Ecto neural progenitor cell (in vitro differentiated cells): ENCODE results near the gene LSR.

Source experiments
- DNase-seq: peaks from one replicate; pipeline ENCODE4 v3.0.0-alpha.2; 2018; ENCODE audit warnings: low spot score

The LSR gene

DNA sequence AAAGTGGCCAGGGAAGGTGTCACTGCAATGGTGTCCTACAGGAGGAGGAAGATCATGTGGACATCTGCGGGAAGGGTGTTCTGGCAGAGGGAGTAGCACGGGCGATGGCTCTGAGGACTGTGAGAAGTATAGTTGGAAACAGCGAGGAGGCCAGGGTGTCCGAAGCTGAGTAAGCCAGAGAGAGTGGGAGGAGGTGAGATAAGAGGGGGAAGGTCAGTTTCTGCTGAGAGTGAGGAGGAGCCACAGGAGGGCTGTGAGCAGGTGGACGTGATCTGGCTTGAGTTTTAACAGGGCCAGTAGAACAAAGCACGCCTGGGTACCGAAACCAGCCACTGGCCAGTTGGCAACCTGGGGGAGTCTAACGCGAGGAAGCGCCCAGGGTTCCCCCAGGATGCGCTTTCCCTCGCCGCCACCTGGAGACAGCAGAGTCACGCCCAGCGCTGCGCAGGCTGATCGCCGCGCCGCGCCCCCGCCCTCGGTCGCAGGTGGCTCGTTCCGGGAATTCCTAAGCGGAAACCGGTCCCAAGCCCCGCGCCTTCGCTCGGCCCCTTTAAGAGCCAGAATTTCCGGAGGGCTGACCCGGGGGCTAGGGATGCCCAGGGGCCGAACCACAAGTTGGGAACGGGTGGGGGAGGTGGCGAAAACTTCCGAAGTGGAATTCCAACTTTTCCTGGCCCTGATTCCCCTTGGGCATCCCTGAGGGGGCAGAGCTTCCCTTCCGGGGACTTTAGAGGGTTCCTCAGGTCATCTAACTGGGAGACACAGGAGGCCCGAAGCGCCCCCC, 1.1 kb upstream of the LSR start:
- DNase-seq = peak; percentile 94

DNA sequence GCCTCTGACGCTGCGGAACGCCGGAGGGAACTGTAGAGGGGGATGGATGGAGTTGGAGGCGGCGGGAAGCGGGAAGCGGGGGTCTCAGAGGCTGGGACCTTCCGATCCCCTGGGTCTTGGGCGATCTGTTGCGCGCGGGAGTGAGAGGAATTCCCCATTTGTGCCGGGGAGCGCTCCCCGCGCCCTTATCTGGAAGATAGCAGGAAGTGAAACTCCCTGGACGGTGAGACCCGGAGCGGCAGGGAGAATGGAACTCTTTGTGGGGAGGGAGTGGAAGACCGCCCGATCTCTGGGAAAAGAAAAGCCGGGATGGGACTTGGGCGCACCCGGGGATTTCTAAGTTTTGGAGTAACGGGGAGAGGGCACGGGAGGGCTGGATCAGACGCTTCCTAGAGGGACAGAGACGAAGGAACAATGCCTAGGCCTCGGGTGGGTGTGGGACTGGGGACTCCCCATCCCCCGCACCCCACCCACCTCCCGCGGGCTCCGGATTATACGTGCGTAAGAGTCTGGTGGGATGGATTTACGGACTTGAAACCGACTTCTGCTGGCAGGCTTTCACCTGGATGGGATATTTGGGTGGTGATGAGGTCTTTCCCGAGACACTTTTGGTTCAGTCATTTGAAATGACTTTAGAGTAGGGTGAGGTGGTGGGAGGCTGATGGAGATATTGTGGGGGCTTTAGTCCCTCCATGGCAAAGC, 495 bp downstream of the LSR start:
- DNase-seq = no peak

DNA sequence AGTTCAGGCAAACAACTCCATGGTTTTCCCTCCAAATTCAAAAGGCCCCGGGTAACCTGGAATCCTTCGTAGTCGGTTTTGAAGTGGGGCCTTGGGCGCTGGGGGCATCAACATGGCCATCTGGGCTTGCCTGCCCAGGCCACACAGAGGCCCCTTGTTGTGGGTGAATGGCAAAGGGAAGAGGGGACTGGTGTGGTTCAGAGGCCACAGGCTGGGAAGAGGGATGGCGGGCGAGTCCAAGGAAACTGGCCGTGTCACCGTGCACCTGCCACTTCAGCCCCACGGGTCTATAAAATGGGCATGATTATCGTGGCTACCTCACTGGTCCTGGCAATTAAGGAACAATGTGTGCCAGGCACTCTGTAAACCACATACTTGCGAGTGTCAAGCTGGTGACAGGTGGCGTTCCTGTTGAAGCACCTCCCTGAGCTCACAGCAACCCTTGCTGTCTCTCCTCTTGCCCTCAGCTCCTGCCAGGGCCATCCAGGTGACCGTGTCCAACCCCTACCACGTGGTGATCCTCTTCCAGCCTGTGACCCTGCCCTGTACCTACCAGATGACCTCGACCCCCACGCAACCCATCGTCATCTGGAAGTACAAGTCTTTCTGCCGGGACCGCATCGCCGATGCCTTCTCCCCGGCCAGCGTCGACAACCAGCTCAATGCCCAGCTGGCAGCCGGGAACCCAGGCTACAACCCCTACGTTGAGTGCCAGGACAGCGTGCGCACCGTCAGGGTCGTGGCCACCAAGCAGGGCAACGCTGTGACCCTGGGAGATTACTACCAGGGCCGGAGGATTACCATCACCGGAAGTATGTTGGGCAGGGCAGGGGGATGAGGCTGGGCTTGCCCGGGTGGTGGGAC, 1.3 kb downstream of the LSR start:
- no peak for DNase-seq

DNA sequence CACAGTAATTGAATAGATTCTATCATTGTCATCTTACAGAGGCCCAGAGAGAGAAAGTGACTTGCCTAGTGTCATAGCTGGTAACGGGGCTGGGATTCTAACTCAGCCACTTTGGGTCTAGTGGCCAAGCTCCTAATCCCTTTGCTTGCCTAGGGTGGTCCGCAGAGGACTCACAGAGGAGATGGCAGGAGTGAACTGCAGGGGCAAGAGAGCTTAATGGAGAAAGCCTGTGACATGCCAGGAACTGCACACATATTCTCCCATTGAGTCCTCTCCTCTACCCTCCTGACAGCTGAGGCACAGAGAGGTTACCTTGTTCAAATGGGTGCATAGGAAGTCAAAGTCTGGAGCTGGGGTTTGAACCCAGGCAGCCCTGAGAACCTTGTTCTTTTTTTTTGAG, 2.7 kb downstream of the LSR start:
- DNase-seq = no peak

DNA sequence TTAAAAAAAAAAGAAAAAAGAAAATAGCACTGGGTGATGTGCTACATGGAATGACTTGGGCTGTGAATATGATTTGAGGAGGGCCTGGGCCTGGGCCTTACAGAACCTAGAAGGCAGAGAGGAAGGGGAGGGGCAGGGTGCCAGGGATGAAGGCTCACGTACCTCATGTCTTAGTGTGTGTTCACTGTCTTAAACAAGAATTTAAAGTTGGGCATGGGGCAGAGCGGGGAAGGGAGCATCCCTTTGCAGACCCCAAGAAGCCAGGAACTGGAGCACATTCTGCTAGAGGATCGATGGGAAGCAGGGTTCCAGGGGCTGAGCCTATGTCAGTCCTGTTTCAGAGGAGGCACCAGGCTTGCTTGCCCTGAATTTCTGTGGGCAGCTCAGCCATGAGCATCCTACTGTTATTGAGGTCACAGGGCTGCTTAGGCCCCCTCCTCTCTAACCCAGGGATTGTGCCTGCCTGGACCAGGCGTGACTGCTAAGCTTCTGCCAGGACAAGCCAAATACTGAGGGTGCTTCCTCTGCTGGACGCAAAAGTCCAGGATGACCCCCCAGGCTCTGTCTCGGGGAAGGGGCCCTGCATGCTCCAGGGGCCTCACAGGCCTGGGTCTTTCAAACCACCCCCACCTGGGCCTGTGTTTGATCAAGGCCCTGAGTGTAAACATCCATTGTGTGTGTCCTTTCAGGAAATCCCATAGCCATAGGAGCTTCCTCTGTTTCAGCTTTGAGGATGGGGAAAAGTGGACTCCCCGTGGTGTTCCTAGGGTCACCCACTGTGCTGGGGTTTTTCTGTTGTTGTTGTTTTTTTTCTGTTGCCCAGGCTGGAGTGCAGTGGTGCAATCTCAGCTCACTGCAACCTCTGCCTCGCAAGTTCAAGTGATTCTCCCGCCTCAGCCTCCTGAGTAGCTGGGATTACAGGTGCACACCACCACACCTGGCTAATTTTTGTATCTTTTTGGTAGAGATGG, 4.8 kb downstream of the LSR start:
- no peak for DNase-seq

DNA sequence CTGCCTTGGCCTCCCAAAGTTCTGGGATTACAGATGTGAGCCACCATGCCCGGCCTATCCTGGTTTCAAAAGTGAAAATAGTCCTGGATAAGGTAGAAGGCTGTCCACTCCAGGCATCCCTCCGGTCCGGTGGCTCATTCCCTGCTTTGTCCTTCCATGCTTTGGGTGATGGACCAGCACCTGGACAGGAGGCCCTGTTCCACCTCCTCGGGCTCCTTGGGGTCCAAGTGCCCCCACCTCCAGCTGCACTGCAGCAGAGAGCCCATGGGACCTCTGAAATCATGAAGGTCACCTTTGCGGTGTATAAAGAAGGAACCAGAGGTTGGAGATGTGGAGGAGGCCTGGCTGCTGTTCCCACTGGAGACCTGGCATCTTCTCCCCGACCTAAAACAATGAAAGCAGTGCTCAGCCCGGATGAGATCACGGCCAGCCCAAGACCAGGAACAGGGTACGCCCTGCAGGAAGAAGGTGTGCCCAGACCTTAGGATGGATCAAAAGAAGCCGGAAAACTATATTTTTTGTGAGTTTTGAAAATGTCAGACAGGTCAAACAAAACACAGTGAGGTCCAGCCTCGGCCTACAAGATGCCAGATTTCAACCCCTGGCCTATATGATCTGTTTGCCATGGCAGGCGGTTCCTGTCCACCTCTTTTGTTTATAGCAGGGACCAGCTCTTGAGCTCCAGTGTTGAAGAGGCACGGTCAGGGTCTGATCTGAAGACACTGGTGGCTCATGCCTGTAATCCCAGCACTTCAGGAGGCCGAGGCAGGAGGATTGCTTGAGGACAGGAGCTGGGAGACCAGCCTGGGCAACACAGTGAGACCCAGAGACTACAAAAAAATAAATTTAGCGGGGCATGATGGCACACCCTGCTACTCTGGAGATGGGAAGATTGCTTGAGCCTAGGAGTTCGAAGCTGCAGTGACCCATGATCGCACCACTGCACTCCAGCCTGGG, 5.8 kb downstream of the LSR start:
- no peak for DNase-seq

DNA sequence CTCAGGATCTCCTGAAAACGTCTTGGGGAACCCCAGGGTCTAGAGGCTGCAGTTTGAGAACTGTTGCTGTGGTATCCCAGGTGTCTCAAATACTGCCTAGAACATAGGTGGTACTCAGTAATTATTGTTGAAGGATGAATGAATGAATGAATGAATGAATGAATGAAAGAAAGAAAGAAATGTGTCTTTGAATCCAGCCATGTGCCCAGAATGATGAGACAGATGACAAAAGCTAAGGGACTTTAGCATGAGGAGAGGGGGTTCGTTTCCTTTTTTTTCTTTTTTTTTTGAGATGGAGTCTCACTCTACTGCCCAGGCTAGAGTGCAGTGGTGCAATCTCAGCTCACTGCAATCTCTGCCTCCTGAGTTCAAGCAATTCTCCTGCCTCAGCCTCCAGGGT, 7.8 kb downstream of the LSR start:
- DNase-seq = no peak

DNA sequence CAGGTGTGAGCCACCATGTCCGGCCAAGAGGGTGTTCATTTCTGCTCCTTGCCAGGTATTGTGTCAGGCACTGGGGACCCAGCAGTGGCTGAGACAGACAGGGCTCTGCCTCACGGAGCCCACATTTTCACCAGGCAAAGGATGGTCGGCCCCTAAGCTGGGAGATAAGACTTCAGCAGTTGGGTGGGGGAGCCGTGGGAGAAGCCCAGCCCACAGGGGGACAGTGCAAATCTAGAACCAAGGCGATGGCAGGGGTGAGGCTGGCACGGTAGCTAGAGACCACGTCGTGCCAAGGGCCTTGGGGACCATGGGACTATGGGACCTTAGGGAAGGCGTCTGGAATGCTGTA, 8.3 kb downstream of the LSR start:
- no peak for DNase-seq

DNA sequence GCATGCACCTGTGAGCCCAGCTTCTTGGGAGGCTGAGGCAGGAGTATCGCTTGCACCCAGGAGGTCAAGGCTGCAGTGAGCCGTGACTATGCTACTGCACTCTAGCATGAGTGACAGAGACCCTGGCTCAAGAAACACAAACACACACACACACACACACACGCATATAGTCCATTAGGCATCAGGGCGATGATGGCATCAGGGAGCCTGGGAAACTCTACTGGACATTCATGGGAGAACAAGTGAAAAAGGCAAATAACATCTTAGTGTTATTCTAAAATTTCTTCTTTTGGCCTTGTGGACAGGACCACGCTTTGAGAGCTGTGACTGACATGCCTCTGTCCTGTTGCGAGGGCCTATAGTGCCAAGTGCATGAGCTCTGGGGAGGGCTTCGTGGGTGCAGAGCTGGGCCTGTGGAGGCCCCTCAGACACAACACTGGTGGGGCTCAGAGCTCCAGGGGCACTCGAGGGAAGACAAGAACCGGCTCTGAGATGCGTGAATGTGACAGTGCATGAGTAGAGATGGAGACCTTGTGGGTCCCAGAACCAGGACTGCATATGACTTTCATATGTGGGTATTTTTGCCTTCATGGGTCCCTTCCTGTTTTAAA, 12.0 kb downstream of the LSR start:
- no peak for DNase-seq

DNA sequence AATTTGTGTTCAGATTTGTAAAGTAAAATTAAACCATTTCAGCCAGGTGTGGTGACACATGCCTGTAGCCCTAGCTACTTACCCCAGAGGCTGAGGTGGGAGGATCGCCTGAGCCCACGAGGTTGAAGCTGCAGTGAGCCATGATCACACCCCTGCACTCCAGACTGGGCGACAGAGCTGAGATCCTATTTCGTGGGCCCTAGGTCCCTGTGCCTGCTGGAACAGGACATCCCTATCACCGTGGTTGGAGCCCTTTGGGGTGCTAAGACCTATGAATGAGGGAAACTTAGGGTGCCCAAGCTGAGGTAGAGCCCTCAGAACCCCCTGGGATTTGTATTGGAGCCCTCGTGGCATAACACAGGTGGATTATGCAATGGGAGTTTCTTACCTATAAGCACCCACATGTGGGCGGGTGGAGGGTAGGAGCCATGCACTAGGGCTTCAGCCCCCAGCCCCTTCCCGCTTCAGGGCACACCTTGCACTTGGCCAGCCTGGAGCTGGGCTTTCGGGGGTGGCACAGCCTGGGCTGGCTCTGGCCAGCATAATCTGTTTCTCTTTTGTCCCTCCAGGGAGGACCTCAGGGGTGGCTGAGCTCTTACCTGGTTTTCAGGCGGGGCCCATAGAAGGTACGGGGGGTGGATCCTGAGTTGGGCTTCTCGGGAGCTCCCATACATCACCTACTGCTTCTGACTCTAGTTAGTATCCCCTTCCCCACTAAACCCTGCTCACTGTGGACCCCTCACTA, 12.7 kb downstream of the LSR start:
- DNase-seq = no peak

DNA sequence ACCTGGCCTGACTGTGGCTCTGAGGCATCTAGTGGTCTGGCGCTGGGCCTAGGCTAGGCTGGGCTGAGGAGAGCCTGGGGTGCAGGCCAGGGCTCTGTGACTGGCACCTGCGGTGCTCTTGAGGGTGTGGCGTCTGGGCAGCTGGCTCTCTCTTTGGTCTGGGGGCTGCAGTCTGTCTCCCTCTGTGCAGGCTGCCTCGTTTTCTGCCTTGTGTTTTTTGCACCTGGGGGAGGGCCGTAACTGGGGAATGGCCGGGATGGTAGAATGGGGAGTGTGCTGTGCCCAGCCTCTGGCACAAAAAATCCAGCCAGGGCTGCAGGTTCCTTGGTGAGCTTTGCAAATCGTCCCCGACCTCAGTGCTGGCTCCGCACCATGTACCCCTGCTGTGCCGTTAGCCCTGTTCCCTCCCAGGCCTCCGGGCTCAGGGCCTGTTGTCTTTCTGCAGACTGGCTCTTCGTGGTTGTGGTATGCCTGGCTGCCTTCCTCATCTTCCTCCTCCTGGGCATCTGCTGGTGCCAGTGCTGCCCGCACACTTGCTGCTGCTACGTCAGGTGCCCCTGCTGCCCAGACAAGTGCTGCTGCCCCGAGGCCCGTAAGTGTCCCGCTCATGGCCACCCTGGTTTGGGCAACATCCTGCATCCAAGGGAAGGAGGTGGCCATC, 13.4 kb downstream of the LSR start:
- no peak for DNase-seq

DNA sequence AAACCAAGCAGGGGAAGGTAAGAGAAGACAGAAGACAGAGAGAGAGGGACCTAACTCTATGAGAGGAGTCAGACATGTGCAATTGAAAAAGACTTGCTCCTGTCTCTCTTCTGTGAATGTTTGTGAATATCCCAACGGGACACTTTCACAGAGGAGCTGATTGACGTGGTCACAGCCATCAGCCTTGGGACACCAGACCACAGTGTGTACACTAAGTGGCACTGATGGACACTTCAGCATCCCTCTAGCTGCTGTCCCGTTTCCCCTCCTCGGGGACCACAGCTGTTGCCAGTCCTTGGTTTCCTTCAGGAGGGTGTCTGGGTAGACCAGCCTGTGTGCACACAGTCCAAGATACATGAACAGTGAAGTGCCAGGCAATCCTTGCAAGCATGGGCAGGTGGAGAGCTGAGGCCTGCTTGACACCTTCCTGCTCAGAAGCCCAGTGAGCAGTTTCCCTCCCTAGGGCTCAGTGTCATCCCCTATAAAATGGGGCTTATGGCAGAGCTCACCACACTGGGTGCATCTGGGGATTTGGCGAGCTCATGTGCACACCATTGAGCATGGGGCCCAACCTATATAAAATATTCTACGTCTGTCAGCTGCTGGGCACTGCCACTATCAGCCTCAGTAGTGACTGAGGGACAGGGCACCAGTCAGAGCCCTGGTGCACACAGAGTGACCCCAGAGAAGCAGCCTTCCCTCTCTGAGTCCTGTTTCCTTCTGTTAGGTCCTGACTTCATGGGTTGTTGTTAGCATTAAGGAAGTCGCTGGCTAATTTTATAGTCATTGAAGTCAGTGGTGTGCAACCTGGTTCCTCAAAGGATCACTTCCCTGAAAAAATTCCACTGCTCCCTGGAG, 15.7 kb downstream of the LSR start:
- peak; percentile 31 for DNase-seq

DNA sequence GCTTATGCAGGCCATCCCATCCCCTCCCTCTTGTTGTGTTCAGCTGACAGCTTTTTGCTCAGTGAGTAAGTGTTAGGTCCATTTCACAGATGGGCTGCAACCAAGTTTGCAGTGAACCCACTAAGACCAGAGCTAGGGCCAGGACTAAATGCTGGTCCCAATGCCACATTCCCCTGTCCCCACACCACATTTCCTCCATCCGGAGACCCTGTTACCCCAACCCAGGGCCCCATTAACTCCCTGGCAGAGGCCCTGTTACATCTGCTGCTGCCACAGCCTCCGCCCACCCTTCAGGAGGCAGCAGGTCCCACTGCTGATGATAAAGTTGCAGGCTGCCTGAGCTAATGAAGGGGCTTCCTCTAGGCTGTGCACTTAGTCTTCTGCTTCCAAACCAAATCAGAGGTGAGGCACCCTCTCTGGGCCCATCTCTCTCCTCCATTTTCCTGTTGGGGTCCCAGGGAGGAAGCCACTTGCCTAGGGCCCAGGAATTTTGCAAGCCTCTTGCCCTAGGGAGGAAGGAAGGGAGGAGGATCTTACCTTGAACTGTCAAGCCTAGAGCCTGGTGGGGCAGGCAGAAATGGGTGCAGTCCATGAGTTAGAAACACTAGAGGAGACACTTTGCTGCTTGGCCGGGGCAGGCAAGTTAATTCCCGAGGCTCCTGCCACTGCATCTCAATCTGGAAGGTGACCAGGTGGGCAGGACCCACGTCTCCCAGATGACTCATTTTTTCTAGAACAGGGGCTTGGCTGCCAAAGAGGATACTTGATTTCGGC, 16.5 kb downstream of the LSR start:
- DNase-seq = peak; percentile 35

DNA sequence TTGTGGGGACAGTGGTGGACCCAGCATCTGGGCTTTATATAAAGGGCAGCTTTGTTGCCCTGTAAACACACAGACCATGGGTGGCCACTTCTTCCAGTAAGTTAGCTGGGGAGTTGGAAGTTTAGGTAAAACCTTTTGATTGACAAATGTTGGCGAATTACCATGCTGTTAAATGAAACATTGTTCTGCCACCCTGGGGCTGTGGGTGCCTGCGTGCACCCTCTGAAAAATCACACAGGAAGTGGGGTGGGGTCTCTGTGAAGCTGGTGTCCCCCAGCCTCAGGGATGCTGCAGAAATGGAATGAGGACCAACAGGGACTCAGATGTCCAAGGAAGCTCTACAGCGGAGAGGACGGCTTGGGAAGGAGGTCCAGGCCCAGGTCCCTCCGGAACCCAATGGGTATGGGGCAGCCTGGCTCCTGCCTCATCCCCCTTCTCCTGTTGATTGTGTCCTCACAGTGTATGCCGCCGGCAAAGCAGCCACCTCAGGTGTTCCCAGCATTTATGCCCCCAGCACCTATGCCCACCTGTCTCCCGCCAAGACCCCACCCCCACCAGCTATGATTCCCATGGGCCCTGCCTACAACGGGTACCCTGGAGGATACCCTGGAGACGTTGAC, 17.2 kb downstream of the LSR start:
- DNase-seq = peak; percentile 44

DNA sequence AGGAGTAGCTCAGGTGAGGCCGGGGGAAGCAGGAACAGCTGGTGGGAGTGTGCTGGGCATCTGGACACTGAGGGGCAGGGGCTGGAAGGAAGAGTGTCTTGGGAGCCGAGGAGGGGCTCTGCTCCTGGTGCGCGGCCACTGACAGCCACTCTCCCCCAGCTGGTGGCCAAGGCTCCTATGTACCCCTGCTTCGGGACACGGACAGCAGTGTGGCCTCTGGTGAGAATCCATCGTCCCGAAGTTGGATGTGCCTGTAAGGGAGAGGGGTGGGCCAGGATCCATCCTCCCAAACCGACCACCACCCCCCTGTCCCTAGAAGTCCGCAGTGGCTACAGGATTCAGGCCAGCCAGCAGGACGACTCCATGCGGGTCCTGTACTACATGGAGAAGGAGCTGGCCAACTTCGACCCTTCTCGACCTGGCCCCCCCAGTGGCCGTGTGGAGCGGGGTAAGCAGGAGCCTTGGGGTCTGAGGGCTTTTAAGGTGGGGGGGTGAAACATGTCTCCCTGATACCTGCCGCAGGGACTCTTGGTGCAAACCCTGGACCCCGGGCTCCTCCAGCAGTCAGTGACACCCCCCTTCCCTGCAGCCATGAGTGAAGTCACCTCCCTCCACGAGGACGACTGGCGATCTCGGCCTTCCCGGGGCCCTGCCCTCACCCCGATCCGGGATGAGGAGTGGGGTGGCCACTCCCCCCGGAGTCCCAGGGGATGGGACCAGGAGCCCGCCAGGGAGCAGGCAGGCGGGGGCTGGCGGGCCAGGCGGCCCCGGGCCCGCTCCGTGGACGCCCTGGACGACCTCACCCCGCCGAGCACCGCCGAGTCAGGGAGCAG, 17.9 kb downstream of the LSR start:
- DNase-seq = no peak

DNA sequence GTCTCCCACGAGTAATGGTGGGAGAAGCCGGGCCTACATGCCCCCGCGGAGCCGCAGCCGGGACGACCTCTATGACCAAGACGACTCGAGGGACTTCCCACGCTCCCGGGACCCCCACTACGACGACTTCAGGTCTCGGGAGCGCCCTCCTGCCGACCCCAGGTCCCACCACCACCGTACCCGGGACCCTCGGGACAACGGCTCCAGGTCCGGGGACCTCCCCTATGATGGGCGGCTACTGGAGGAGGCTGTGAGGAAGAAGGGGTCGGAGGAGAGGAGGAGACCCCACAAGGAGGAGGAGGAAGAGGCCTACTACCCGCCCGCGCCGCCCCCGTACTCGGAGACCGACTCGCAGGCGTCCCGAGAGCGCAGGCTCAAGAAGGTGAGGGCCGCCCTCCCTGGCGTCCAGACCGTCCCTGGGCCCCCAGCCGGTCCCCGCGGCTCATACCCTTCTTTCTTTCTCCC, 18.6 kb downstream of the LSR start:
- DNase-seq = peak; percentile 68
